Smooth muscle cell (in vitro differentiated cells): Measurements from ENCODE around the gene SBSN. TPM values are rescaled to one million over a fixed set of nuclear protein-coding genes. Genes with fewer than 3 reads are reported as not detected.

Source experiments
- DNase-seq: peaks from one replicate; lab custom pipeline; 2025; ENCODE audit not compliant: unreplicated experiment; lab: John Stamatoyannopoulos, UW
- H2AFZ ChIP-seq: fragments of 200-600 bp; sonication (generic); 2 replicates; pipeline ENCODE4 v1.6.0; 2016; ENCODE audit warnings: antibody characterized with exemption, low read depth, mild to moderate bottlenecking
- H3F3A ChIP-seq: fragments of 200-600 bp; sonication (generic); 2 replicates; pipeline ENCODE4 v1.6.0; 2017; ENCODE audit warnings: antibody characterized with exemption, low read depth
- H3K27ac ChIP-seq: fragments of 200-600 bp; sonication (generic); 2 replicates; pipeline ENCODE4 v1.5.1; 2016; ENCODE audit warnings: low read depth, mild to moderate bottlenecking
- H3K27me3 ChIP-seq: fragments of 200-600 bp; sonication (generic); 2 replicates; pipeline ENCODE4 v1.6.1; 2016; ENCODE audit warnings: low read depth, mild to moderate bottlenecking
- H3K36me3 ChIP-seq: fragments of 200-600 bp; sonication (generic); 2 replicates; pipeline ENCODE4 v1.5.1; 2016; ENCODE audit warnings: low read depth
- H3K4me1 ChIP-seq: fragments of 200-600 bp; sonication (generic); 2 replicates; pipeline ENCODE4 v1.5.1; 2016; ENCODE audit warnings: low read depth
- H3K4me2 ChIP-seq: fragments of 200-600 bp; sonication (generic); 2 replicates; pipeline ENCODE4 v1.6.0; 2016; ENCODE audit warnings: mild to moderate bottlenecking
- H3K4me3 ChIP-seq: fragments of 200-600 bp; sonication (generic); 2 replicates; pipeline ENCODE4 v1.5.1; 2016; ENCODE audit warnings: mild to moderate bottlenecking
- H3K79me2 ChIP-seq: fragments of 200-600 bp; sonication (generic); 2 replicates; pipeline ENCODE4 v1.6.0; 2016; ENCODE audit warnings: low read depth, mild to moderate bottlenecking
- H3K9ac ChIP-seq: fragments of 200-600 bp; sonication (generic); 2 replicates; pipeline ENCODE4 v1.6.0; 2016; ENCODE audit warnings: low read depth
- H3K9me3 ChIP-seq: fragments of 200-600 bp; sonication (generic); replicated peaks from 2 replicates; pipeline ENCODE4 v1.5.1; 2016; ENCODE audit warnings: low read depth
- H4K20me1 ChIP-seq: fragments of 200-600 bp; sonication (generic); 2 replicates; pipeline ENCODE4 v1.6.0; 2016; ENCODE audit warnings: low read depth
- WGBS: methylation state at CpG from one replicate; pipeline ENCODE4 v1.1.7; 2016; ENCODE audit warnings: low lambda C conversion rate; 5-methylcytosine and 5-hydroxymethylcytosine counted together
- polyA plus RNA-seq: library from polyadenylated mRNA; unstranded; fragments of >200 nt; fragmentation: Nextera tagmentation; extraction: Ambion mirVana; gene quantifications from 2 replicates; pipeline ENCODE4 v1.2.1, GENCODE V29; 2016
- total RNA-seq: library from RNA; depleted of rRNA; stranded (reverse); fragments of >200 nt; gene quantifications from 2 replicates; pipeline ENCODE4 v1.2.3, GENCODE V29; 2014
- TF ChIP-seq, protein P1 (sequence below): fragments of 200-600 bp; sonication (generic); IDR thresholded peaks from 2 replicates; pipeline ENCODE4 v1.5.1; 2017; ENCODE audit warnings: borderline replicate concordance, mild to moderate bottlenecking, antibody characterized with exemption; ENCODE audit not compliant: insufficient read depth, poor library complexity, severe bottlenecking

SBSN gene
- total and polyA plus RNA-seq, 2 experiments from 2014 or later, result 11.7 to 19.8 TPM

DNA sequence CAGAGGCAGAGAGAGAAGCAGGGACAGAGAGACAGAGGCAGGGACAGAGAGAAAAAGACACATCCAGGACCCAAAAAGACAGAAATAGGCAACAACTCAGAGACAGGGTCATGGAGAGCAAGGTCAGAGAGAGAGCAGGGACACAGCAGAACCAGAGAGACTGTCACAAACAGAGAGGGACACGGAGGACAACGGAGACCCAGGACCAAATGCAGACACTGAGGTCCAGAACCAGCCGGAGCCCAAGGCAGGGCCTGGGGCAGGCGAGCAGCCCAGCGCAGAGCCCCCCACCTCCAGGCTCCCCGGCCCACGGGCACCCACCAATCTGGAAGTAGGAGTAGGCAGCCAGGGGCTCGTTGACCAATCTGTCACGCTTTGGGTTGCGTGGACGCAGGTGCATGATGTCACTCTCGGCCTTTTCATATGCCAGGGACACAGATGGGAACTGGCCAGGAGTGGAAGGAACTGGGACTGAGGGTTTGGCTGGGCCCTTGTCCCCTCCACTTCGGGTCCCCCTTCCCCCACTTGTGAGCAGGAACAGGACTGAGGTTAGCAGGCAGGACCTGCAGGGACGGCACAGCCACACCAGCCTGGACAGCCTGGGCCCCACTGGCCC is 25.4 kb upstream of the SBSN start:
- no peaks in the 10 kb centered on the region for H4K20me1 ChIP-seq
- peaks cover 3% of the 10 kb centered on the region for H3K4me1 ChIP-seq
- H3K27ac ChIP-seq, result no peak overlapping the region
- no peak overlapping the region for H3K9ac ChIP-seq
- WGBS, result 88% methylated on average over 14 of the region's 14 CpGs
- no peak overlapping the region for H3K4me3 ChIP-seq
- peaks cover 18% of the 10 kb centered on the region for H3K27me3 ChIP-seq
- no peaks in the 10 kb centered on the region for H3K36me3 ChIP-seq
- H3K79me2 ChIP-seq, result no peaks in the 10 kb centered on the region
- no peak overlapping the region for H3K4me2 ChIP-seq
- TF ChIP-seq, protein P1, sequence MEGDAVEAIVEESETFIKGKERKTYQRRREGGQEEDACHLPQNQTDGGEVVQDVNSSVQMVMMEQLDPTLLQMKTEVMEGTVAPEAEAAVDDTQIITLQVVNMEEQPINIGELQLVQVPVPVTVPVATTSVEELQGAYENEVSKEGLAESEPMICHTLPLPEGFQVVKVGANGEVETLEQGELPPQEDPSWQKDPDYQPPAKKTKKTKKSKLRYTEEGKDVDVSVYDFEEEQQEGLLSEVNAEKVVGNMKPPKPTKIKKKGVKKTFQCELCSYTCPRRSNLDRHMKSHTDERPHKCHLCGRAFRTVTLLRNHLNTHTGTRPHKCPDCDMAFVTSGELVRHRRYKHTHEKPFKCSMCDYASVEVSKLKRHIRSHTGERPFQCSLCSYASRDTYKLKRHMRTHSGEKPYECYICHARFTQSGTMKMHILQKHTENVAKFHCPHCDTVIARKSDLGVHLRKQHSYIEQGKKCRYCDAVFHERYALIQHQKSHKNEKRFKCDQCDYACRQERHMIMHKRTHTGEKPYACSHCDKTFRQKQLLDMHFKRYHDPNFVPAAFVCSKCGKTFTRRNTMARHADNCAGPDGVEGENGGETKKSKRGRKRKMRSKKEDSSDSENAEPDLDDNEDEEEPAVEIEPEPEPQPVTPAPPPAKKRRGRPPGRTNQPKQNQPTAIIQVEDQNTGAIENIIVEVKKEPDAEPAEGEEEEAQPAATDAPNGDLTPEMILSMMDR, result no peak
- H2AFZ ChIP-seq, result no peak overlapping the region
- H3K9me3 ChIP-seq, result no peaks in the 10 kb centered on the region
- DNase-seq, result no peak
- H3F3A ChIP-seq, result no peaks in the 10 kb centered on the region

DNA sequence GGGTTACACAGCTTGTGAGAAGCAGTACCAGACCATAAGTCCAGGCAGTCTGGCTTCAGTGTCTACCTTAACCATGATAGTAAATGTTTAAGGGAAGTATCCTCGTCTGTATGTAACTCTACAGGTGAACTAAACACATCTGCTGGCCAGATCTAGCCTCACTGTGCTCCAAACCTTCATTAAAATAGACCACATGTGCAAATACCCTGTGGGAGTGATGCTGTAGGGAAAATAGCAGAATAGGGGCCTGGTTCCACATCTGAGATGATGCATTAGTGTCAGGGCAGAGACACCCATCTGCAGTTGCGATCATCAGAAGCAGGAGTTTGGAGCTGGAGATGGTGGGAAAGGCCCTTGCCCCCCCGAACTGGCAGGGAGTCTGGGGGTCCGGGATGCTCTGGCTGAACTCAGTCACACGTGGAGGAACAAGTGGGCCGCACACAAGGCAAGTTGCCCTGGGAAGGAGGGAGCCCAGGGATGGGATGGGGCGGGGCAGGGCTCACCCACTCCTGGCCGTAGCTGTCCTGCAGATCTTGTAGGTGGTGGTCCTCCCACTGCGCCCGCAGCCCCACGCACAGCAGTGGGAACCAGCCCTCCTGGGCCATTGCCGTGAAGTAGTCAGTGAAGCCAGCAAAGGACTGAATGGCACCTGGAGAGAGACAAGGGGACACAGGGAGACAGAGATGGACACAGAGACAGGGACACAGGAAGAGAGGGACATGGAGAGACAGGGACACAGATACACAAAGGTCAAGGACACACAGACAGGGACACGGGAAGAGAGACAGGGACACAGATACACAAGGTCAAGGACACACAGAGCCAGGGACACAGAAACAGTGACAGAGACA is 24.6 kb upstream of the SBSN start:
- H2AFZ ChIP-seq, result no peak overlapping the region
- no peaks in the 10 kb centered on the region for H3K36me3 ChIP-seq
- no peaks in the 10 kb centered on the region for H3F3A ChIP-seq
- H3K27me3 ChIP-seq, result peaks cover 10% of the 10 kb centered on the region
- no peak overlapping the region for H3K27ac ChIP-seq
- TF ChIP-seq, protein P1, result no peak
- H3K4me1 ChIP-seq, result no peaks in the 10 kb centered on the region
- H3K9ac ChIP-seq, result no peak overlapping the region
- no peaks in the 10 kb centered on the region for H3K79me2 ChIP-seq
- WGBS, result 86% methylated on average over 13 of the region's 13 CpGs
- H3K9me3 ChIP-seq, result no peaks in the 10 kb centered on the region
- no peak overlapping the region for H3K4me2 ChIP-seq
- no peak for DNase-seq
- H3K4me3 ChIP-seq, result no peak overlapping the region
- H4K20me1 ChIP-seq, result no peaks in the 10 kb centered on the region

- TF ChIP-seq, protein P1, result no peak
- Histone ChIP-seq H3K79me2 (peaks cover 3% of the 10 kb centered on the region), H2AFZ (no peak overlapping the region), H4K20me1 (no peaks in the 10 kb centered on the region), H3K36me3 (no peaks in the 10 kb centered on the region), H3K4me3 (no peak overlapping the region), H3K9ac (no peak overlapping the region), H3K27ac (no peak overlapping the region), H3K27me3 (no peaks in the 10 kb centered on the region), H3K9me3 (no peaks in the 10 kb centered on the region), H3K4me2 (no peak overlapping the region), H3F3A (no peaks in the 10 kb centered on the region), H3K4me1 (peaks cover 5% of the 10 kb centered on the region)
- DNase-seq, result no peak
- 95% methylated on average over 21 of the region's 21 CpGs for WGBS
Measured at GRCh38 chr19:35551091-35551810, 23.1 kb upstream of the SBSN start.
